Smooth muscle cell (in vitro differentiated cells): ENCODE measurements around the gene ID4. TPM values are rescaled to one million over a fixed set of nuclear protein-coding genes. Genes with fewer than 3 reads are reported as not detected.

Source experiments
- DNase-seq: peaks from one replicate; lab custom pipeline; 2025; ENCODE audit not compliant: unreplicated experiment; lab: John Stamatoyannopoulos, UW
- H2AFZ ChIP-seq: fragments of 200-600 bp; sonication (generic); 2 replicates; pipeline ENCODE4 v1.6.0; 2016; ENCODE audit warnings: antibody characterized with exemption, low read depth, mild to moderate bottlenecking
- H3F3A ChIP-seq: fragments of 200-600 bp; sonication (generic); 2 replicates; pipeline ENCODE4 v1.6.0; 2017; ENCODE audit warnings: antibody characterized with exemption, low read depth
- H3K27ac ChIP-seq: fragments of 200-600 bp; sonication (generic); 2 replicates; pipeline ENCODE4 v1.5.1; 2016; ENCODE audit warnings: low read depth, mild to moderate bottlenecking
- H3K27me3 ChIP-seq: fragments of 200-600 bp; sonication (generic); 2 replicates; pipeline ENCODE4 v1.6.1; 2016; ENCODE audit warnings: low read depth, mild to moderate bottlenecking
- H3K36me3 ChIP-seq: fragments of 200-600 bp; sonication (generic); 2 replicates; pipeline ENCODE4 v1.5.1; 2016; ENCODE audit warnings: low read depth
- H3K4me1 ChIP-seq: fragments of 200-600 bp; sonication (generic); 2 replicates; pipeline ENCODE4 v1.5.1; 2016; ENCODE audit warnings: low read depth
- H3K4me2 ChIP-seq: fragments of 200-600 bp; sonication (generic); 2 replicates; pipeline ENCODE4 v1.6.0; 2016; ENCODE audit warnings: mild to moderate bottlenecking
- H3K4me3 ChIP-seq: fragments of 200-600 bp; sonication (generic); 2 replicates; pipeline ENCODE4 v1.5.1; 2016; ENCODE audit warnings: mild to moderate bottlenecking
- H3K79me2 ChIP-seq: fragments of 200-600 bp; sonication (generic); 2 replicates; pipeline ENCODE4 v1.6.0; 2016; ENCODE audit warnings: low read depth, mild to moderate bottlenecking
- H3K9ac ChIP-seq: fragments of 200-600 bp; sonication (generic); 2 replicates; pipeline ENCODE4 v1.6.0; 2016; ENCODE audit warnings: low read depth
- H3K9me3 ChIP-seq: fragments of 200-600 bp; sonication (generic); replicated peaks from 2 replicates; pipeline ENCODE4 v1.5.1; 2016; ENCODE audit warnings: low read depth
- H4K20me1 ChIP-seq: fragments of 200-600 bp; sonication (generic); 2 replicates; pipeline ENCODE4 v1.6.0; 2016; ENCODE audit warnings: low read depth
- WGBS: methylation state at CpG from one replicate; pipeline ENCODE4 v1.1.7; 2016; ENCODE audit warnings: low lambda C conversion rate; 5-methylcytosine and 5-hydroxymethylcytosine counted together
- polyA plus RNA-seq: library from polyadenylated mRNA; unstranded; fragments of >200 nt; fragmentation: Nextera tagmentation; extraction: Ambion mirVana; gene quantifications from 2 replicates; pipeline ENCODE4 v1.2.1, GENCODE V29; 2016
- total RNA-seq: library from RNA; depleted of rRNA; stranded (reverse); fragments of >200 nt; gene quantifications from 2 replicates; pipeline ENCODE4 v1.2.3, GENCODE V29; 2014
- TF ChIP-seq, protein P1 (sequence below): fragments of 200-600 bp; sonication (generic); IDR thresholded peaks from 2 replicates; pipeline ENCODE4 v1.5.1; 2017; ENCODE audit warnings: borderline replicate concordance, mild to moderate bottlenecking, antibody characterized with exemption; ENCODE audit not compliant: insufficient read depth, poor library complexity, severe bottlenecking

ID4 gene
- total and polyA plus RNA-seq, 2 experiments from 2014 or later: 123 to 181 TPM

GRCh38 chr6:19827247-19827646 lies 9.9 kb upstream of the ID4 start:
- Histone ChIP-seq H2AFZ (no peak overlapping the region), H3K4me1 (no peaks in the 10 kb centered on the region), H3F3A (no peaks in the 10 kb centered on the region), H3K79me2 (no peaks in the 10 kb centered on the region), H3K9me3 (no peaks in the 10 kb centered on the region), H3K4me3 (no peak overlapping the region), H3K27me3 (no peaks in the 10 kb centered on the region), H3K9ac (no peak overlapping the region), H3K36me3 (no peaks in the 10 kb centered on the region), H3K27ac (no peak overlapping the region), H3K4me2 (no peak overlapping the region), H4K20me1 (no peaks in the 10 kb centered on the region)
- TF ChIP-seq, protein P1, sequence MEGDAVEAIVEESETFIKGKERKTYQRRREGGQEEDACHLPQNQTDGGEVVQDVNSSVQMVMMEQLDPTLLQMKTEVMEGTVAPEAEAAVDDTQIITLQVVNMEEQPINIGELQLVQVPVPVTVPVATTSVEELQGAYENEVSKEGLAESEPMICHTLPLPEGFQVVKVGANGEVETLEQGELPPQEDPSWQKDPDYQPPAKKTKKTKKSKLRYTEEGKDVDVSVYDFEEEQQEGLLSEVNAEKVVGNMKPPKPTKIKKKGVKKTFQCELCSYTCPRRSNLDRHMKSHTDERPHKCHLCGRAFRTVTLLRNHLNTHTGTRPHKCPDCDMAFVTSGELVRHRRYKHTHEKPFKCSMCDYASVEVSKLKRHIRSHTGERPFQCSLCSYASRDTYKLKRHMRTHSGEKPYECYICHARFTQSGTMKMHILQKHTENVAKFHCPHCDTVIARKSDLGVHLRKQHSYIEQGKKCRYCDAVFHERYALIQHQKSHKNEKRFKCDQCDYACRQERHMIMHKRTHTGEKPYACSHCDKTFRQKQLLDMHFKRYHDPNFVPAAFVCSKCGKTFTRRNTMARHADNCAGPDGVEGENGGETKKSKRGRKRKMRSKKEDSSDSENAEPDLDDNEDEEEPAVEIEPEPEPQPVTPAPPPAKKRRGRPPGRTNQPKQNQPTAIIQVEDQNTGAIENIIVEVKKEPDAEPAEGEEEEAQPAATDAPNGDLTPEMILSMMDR: no peak
- DNase-seq: no peak
- 92% methylated on average over 5 of the region's 5 CpGs for WGBS

DNA sequence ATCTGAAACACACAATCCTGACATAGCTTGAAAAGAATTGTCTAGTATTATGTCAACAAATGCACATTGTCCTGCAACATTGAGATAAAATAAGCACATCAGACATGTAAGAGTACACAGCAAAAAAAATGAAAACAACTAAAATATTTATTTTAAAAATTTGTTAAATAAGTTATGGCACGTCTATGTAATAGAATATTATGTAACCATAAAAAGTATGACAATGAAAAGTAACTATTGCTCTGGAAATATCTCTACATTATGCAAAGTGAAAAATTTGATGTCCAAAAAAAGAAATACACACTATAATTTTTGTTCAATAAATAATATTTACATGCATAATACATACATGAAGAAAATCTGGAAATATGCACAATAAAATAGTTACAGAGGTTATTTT lies 9.3 kb upstream of the ID4 start:
- no peak overlapping the region for H3K27ac ChIP-seq
- no peak overlapping the region for H2AFZ ChIP-seq
- H3K4me1 ChIP-seq: no peaks in the 10 kb centered on the region
- no peaks in the 10 kb centered on the region for H3F3A ChIP-seq
- H3K9me3 ChIP-seq: no peaks in the 10 kb centered on the region
- no peaks in the 10 kb centered on the region for H3K27me3 ChIP-seq
- no peak overlapping the region for H3K9ac ChIP-seq
- DNase-seq: no peak
- H3K79me2 ChIP-seq: no peaks in the 10 kb centered on the region
- H3K36me3 ChIP-seq: no peaks in the 10 kb centered on the region
- TF ChIP-seq, protein P1: no peak
- no peak overlapping the region for H3K4me2 ChIP-seq
- H3K4me3 ChIP-seq: no peak overlapping the region
- 97% methylated on average over 1 of the region's 1 CpG for WGBS
- no peaks in the 10 kb centered on the region for H4K20me1 ChIP-seq

DNA sequence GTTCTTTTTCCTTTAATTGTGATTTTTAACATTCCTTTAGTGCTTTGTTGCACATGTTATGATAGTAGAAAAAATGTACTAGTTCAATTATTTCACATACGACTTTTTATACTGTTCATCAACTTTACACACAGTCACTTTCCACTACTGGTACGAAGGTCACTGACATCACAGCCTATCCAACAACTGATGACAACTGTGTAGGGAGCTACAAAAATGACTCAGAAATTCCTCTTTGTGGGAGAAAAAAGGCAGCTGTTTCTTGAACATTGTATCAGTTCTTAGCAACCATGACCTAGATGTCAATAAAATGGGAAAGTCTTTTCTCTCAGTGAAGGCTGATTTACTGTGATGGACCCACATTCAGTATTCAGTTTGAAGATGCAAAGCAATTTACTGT lies 7.0 kb upstream of the ID4 start:
- TF ChIP-seq, protein P1: no peak

DNA sequence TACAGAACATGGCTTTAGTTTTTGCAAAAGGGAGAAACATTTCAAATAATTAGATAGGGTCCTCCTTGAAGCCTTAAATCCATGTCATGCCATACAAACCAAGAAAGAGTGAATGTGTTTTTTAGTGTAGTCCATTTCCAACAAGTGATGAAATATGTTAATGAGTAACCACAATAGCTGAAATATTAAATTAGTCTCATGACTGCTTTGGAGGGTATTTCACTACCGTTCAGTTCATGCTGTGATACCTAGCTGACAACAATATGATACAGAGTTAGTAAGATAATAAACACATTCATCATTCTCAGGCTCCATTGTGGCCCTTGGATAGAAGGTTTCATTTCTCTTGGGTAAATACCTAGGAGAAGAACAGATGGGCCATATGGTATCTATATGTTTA lies 5.8 kb upstream of the ID4 start:
- TF ChIP-seq, protein P1: no peak
- 90% methylated on average over 1 of the region's 1 CpG for WGBS
- no peak overlapping the region for H3K4me3 ChIP-seq
- H3K4me2 ChIP-seq: no peak overlapping the region
- no peaks in the 10 kb centered on the region for H4K20me1 ChIP-seq
- H2AFZ ChIP-seq: no peak overlapping the region
- peaks cover 12% of the 10 kb centered on the region for H3K4me1 ChIP-seq
- H3F3A ChIP-seq: peaks cover 10% of the 10 kb centered on the region
- H3K27ac ChIP-seq: no peak overlapping the region
- no peak for DNase-seq
- no peak overlapping the region for H3K9ac ChIP-seq
- H3K9me3 ChIP-seq: no peaks in the 10 kb centered on the region
- no peaks in the 10 kb centered on the region for H3K36me3 ChIP-seq
- H3K79me2 ChIP-seq: no peaks in the 10 kb centered on the region
- H3K27me3 ChIP-seq: no peaks in the 10 kb centered on the region

More for the DNA sequence above, 7.0 kb upstream of the ID4 start:
- Histone ChIP-seq H3K27ac (peak overlapping the region; percentile 40), H3K4me2 (no peak overlapping the region), H3K4me3 (no peak overlapping the region), H4K20me1 (no peaks in the 10 kb centered on the region), H3K4me1 (peaks cover 2% of the 10 kb centered on the region), H3K36me3 (no peaks in the 10 kb centered on the region), H2AFZ (no peak overlapping the region), H3K9me3 (no peaks in the 10 kb centered on the region), H3K9ac (no peak overlapping the region), H3K27me3 (no peaks in the 10 kb centered on the region), H3F3A (no peaks in the 10 kb centered on the region), H3K79me2 (no peaks in the 10 kb centered on the region)
- WGBS: 40% methylated on average over 2 of the region's 2 CpGs
- DNase-seq: no peak
